Suprapubic skin (tissue), 4 donors: ENCODE measurements around the gene ASCC2. TPM values are rescaled to one million over a fixed set of nuclear protein-coding genes. Genes with fewer than 3 reads are reported as not detected.

Experiments
- DNase-seq, 2 donors: peaks; one replicate each; pipeline ENCODE4 v3.0.0-alpha.2; 2019; ENCODE audit warnings: low spot score in 2 of 2
- H3K27ac ChIP-seq: fragments of 200-600 bp; sonication (generic); one replicate; pipeline ENCODE4 v1.5.1; 2019
- H3K27me3 ChIP-seq: fragments of 200-600 bp; sonication (generic); one replicate; pipeline ENCODE4 v1.5.1; 2019
- H3K36me3 ChIP-seq: fragments of 200-600 bp; sonication (generic); one replicate; pipeline ENCODE4 v1.5.1; 2019
- H3K4me1 ChIP-seq: fragments of 200-600 bp; sonication (generic); one replicate; pipeline ENCODE4 v1.5.1; 2019
- H3K4me3 ChIP-seq: fragments of 200-600 bp; sonication (generic); one replicate; pipeline ENCODE4 v1.5.1; 2019; ENCODE audit warnings: mild to moderate bottlenecking
- H3K9me3 ChIP-seq: fragments of 200-600 bp; sonication (generic); one replicate; pipeline ENCODE4 v1.5.1; 2019
- EP300 ChIP-seq: sonication (generic); formaldehyde crosslinking; IDR thresholded peaks from one replicate; pipeline ENCODE4 v1.6.1; 2017; ENCODE audit warnings: antibody characterized with exemption
- POLR2A ChIP-seq, 2 donors: fragments of 450-650 bp; IDR thresholded peaks; one replicate each; pipeline ENCODE4 v1.6.1; 2017; ENCODE audit warnings: antibody characterized with exemption in 2 of 2, mild to moderate bottlenecking in 2 of 2, moderate library complexity in 2 of 2
- POLR2AphosphoS5 ChIP-seq, 3 donors: sonication (generic); formaldehyde crosslinking; IDR thresholded peaks; one replicate each; pipeline ENCODE4 v1.6.1; 2017; ENCODE audit warnings: antibody characterized with exemption in 3 of 3
- WGBS: methylation state at CpG from one replicate; pipeline ENCODE4 v1.1.5; 2018; 5-methylcytosine and 5-hydroxymethylcytosine counted together
- total RNA-seq, 4 donors: library from RNA; depleted of rRNA; stranded (reverse); fragments of >200 nt; gene quantifications; one replicate each; pipeline ENCODE4 v1.1.0, GENCODE V29; 2016
- TF ChIP-seq, protein P1 (sequence below), 2 donors: fragments of 200-600 bp in 1 of 2; fragments of 450-650 bp in 1 of 2; sonication (generic) in 1 of 2; IDR thresholded peaks; one replicate each; pipeline ENCODE4 v1.5.1; 2016 to 2019; ENCODE audit warnings: antibody characterized with exemption in 2 of 2, mild to moderate bottlenecking in 1 of 2, moderate library complexity in 1 of 2

The ASCC2 gene
- total RNA-seq, 4 donors from 2014 or later: 35.6 to 57.3 (median 43.2) TPM

DNA sequence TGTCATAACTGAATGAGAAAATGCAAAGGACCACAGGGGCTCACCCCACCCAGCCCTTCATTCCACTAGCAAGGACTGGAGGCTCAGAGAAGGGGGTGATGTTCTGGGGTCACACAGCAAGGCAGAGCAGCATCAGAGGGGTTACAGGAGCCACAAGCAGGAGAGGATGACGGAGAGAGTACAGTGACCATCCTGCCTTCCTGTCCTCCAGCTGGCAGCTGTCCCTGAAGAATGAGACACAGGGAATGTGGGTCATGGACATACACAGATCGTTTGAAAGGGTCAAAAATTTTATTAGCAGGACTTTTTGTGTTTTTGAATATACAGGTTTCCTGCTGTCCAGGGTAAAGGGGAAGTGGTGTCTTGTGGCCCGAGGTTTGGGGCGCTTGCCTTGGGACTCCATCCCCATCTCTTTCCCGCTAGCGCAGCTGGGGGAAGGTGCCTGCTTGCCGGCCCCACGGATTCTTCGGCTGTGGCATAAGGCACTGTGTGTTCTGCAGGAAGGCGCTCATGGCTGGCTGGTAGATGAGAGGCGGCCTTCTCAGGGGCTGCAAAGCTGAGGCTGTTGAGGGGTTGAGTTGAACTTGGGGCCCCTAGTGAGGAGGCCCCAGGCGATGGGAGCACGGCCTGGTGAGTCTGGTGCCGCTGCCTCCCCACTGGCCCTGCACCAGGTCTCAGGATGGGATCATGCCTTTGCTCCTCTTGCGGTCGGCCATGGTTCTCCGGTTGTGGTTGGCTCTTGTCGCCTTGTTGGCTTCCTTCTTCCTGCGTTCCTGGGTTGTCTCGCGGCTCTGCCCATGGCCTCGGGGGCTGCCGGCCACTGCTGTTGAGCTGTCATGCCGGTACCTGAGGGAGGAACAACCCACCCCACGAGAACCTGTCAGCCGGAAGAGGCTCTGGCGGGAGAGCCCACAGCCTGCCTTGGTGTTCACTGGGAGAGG lies 49.5 kb downstream of the ASCC2 start:
- Histone ChIP-seq H3K4me1 (peaks cover 23% of the 10 kb centered on the region), H3K36me3 (peaks cover 60% of the 10 kb centered on the region), H3K9me3 (no peaks in the 10 kb centered on the region), H3K27me3 (no peaks in the 10 kb centered on the region), H3K4me3 (no peak overlapping the region), H3K27ac (no peak overlapping the region)
- WGBS: 88% methylated on average over 15 of the region's 27 CpGs
- no peak for DNase-seq
- TF ChIP-seq POLR2A (IDR thresholded peaks at IDR 0.05) (no peak), EP300 (no peak), POLR2AphosphoS5 (IDR thresholded peaks at IDR 0.05) (no peak)
- TF ChIP-seq, protein P1, sequence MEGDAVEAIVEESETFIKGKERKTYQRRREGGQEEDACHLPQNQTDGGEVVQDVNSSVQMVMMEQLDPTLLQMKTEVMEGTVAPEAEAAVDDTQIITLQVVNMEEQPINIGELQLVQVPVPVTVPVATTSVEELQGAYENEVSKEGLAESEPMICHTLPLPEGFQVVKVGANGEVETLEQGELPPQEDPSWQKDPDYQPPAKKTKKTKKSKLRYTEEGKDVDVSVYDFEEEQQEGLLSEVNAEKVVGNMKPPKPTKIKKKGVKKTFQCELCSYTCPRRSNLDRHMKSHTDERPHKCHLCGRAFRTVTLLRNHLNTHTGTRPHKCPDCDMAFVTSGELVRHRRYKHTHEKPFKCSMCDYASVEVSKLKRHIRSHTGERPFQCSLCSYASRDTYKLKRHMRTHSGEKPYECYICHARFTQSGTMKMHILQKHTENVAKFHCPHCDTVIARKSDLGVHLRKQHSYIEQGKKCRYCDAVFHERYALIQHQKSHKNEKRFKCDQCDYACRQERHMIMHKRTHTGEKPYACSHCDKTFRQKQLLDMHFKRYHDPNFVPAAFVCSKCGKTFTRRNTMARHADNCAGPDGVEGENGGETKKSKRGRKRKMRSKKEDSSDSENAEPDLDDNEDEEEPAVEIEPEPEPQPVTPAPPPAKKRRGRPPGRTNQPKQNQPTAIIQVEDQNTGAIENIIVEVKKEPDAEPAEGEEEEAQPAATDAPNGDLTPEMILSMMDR (IDR thresholded peaks at IDR 0.05): no peak

DNA sequence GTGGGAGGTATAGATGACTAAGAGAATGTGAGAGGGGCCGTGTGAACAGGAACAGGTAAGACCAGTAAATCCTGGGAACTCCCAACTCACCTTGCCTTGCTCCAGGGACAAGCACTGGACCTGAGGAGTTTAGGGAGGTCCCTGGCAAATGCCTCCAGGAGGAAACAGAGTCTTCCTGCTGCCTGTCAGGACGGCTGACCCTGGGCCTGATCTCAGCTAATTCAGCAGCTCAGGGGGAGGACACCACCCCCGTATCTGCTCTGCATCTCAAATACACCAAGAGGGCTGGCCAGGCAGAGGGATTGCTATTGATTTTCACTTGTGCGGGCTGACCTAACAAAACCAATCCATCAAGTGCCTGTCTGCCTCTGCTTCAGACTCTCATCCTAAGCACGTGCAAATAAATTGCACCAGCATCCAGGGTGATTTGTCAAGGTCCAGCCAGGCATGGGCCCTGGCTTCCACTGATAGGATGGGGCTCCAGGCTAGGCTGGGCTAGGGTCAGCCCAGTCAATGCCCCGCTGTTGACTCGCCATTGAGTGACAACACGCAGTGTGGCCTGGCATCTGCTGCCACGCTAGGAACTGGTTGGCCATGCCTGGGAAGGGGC lies 50.6 kb downstream of the ASCC2 start:
- Histone ChIP-seq H3K4me3 (no peak overlapping the region), H3K9me3 (no peaks in the 10 kb centered on the region), H3K27me3 (no peaks in the 10 kb centered on the region), H3K4me1 (peaks cover 25% of the 10 kb centered on the region), H3K36me3 (peaks cover 49% of the 10 kb centered on the region), H3K27ac (no peak overlapping the region)
- no peak for TF ChIP-seq EP300
- TF ChIP-seq, protein P1 (IDR thresholded peaks at IDR 0.05): no peak
- TF ChIP-seq POLR2A (IDR thresholded peaks at IDR 0.05): no peak
- TF ChIP-seq POLR2AphosphoS5 (IDR thresholded peaks at IDR 0.05): no peak
- no peak for DNase-seq
- 42% methylated on average over 3 of the region's 9 CpGs for WGBS

DNA sequence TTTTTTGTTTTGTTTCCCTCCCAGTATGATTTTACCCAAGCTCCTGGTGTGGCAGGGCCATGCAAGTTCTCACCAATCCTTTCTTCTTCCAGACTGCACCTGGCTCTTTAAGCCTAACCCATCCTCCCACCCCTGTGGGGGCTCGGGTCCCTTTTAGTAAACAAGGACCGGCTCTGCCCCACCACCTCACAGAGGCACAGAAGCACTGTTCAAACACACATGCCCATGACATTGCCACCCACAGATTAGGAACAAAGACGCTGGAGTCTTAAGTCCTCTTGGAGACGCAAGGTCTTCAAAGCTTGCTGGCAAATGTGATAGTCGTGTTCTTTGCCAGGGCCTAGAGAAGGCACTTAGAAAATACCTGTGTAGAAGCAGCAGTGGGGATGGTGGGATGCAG lies 52.0 kb downstream of the ASCC2 start:
- Histone ChIP-seq H3K27ac (no peak overlapping the region), H3K4me1 (peaks cover 39% of the 10 kb centered on the region), H3K27me3 (no peaks in the 10 kb centered on the region), H3K9me3 (no peaks in the 10 kb centered on the region), H3K36me3 (peaks cover 35% of the 10 kb centered on the region), H3K4me3 (no peak overlapping the region)
- no peak for TF ChIP-seq POLR2A (IDR thresholded peaks at IDR 0.05)
- WGBS: 79% methylated on average over 5 of the region's 5 CpGs
- DNase-seq: no peak

DNA sequence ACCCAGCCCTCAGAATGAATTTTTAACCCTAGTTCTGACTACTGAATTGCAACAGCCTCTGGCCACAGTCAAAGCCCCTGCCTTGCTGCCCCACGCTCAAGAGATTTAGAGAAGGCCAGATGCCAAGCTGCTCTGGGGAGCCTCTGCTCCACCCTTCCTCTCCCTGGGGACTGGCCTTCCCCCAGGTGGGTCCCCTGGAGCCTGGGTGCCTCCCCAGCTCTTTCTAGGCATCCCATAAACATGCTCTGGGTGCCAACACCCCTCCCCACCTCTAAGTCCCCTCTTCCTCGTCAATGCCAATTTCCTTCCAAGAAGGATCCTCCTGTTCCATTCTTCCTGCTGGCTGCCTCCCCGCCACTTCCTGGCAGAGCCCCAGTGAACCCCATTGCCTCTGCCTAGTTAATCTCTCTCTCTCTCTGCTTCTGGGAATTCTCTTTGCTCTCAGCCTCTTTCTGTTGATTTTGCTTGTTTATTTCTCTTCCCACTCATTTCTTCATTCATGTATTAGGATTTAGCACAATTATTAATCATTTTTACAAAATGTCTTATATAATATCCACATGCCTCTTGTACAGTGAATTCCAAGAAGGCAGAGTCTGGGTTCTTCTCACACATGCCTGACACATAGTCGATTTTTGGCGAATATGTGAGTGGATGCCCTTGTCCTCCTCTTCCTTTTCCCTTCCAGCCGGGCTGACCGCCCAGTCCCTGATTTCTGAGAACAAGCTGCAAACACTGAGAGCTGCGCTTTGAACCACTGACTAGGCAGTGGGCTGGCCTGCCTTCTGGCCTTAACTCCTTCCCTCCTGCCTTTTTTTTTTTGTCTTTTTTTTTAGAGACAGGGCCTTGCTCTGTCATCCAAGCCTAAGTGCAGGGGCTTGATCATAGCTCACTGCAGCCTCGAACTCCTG lies 53.4 kb downstream of the ASCC2 start:
- 29% methylated on average over 9 of the region's 9 CpGs for WGBS
- Histone ChIP-seq H3K27ac (peak overlapping the region; percentile 61), H3K36me3 (peaks cover 21% of the 10 kb centered on the region), H3K27me3 (no peaks in the 10 kb centered on the region), H3K4me1 (peaks cover 47% of the 10 kb centered on the region), H3K4me3 (no peak overlapping the region), H3K9me3 (no peaks in the 10 kb centered on the region)
- no peak for DNase-seq
- TF ChIP-seq POLR2A (IDR thresholded peaks at IDR 0.05): no peak
- no peak for TF ChIP-seq EP300
- TF ChIP-seq, protein P1 (IDR thresholded peaks at IDR 0.05): no peak
- no peak for TF ChIP-seq POLR2AphosphoS5 (IDR thresholded peaks at IDR 0.05)

DNA sequence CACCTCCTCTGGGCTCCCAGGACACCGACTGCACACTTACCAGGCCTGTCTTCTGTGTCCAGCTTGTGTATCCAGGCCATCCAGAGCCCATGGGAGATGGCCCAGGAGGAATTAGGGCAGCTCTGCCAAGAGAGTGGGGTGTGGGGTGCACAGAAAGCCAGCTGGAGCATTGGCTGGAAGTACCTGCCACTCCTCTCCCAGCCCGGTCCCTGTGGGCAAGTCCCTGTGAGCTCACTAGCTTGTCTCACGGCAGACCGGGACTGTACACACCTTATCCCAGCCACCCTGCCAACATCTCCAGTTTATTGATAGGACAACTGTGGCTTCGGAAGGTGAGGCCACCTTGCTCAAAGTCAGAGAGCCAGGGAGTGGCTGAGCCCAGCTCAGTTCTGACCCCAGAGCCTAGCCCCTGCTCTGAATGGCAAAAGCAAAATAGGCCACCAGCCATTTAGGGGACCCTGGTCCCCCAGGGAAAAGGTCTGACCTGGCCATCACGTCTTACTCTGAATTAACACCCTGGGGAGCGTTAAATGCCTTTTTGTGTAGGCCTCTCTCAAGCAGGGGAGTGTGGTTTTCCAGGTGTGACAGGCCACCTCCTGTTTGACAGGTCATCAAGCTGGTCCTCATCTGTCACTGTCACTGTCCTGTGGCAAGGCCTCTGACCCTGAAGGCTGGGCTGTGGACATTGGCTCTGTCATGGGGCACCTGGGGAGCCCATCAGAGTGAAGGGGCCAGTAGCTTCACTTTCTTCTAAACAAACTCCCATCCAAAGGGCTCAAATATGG lies 55.8 kb downstream of the ASCC2 start:
- Histone ChIP-seq H3K36me3 (no peaks in the 10 kb centered on the region), H3K4me1 (peaks cover 40% of the 10 kb centered on the region), H3K27ac (peak overlapping the region; percentile 71), H3K9me3 (no peaks in the 10 kb centered on the region), H3K4me3 (no peak overlapping the region), H3K27me3 (no peaks in the 10 kb centered on the region)
- WGBS: 44% methylated on average over 6 of the region's 7 CpGs
- TF ChIP-seq EP300 (no peak), POLR2AphosphoS5 (IDR thresholded peaks at IDR 0.05) (no peak)
- TF ChIP-seq, protein P1 (IDR thresholded peaks at IDR 0.05): no peak
- no peak for DNase-seq
